HUES6 (cell line): ENCODE data around the gene VGLL3.

Source experiments
- H3K27ac ChIP-seq: 2 replicates; pipeline ENCODE4 v1.7.0; 2013; ENCODE audit warnings: low read depth, mild to moderate bottlenecking, low read length, inconsistent platforms
- H3K27me3 ChIP-seq: 2 replicates; pipeline ENCODE4 v1.6.1; 2013; ENCODE audit warnings: low read length; ENCODE audit not compliant: control insufficient read depth, insufficient read depth
- H3K36me3 ChIP-seq: 2 replicates; pipeline ENCODE4 v1.6.1; 2013; ENCODE audit warnings: low read length; ENCODE audit not compliant: control insufficient read depth, insufficient read depth
- H3K4me1 ChIP-seq: 2 replicates; pipeline ENCODE4 v1.6.1; 2013; ENCODE audit warnings: low read length; ENCODE audit not compliant: control insufficient read depth, insufficient read depth
- H3K4me3 ChIP-seq: 2 replicates; pipeline ENCODE4 v1.5.1; 2013; ENCODE audit warnings: low read depth, low read length
- H3K9ac ChIP-seq: one replicate; pipeline ENCODE4 v1.6.1; 2013; ENCODE audit warnings: mild to moderate bottlenecking, low read length
- H3K9me3 ChIP-seq: 2 replicates; pipeline ENCODE4 v1.6.1; 2013; ENCODE audit warnings: low read depth, low read length; ENCODE audit not compliant: control insufficient read depth, insufficient read depth

VGLL3 gene

DNA sequence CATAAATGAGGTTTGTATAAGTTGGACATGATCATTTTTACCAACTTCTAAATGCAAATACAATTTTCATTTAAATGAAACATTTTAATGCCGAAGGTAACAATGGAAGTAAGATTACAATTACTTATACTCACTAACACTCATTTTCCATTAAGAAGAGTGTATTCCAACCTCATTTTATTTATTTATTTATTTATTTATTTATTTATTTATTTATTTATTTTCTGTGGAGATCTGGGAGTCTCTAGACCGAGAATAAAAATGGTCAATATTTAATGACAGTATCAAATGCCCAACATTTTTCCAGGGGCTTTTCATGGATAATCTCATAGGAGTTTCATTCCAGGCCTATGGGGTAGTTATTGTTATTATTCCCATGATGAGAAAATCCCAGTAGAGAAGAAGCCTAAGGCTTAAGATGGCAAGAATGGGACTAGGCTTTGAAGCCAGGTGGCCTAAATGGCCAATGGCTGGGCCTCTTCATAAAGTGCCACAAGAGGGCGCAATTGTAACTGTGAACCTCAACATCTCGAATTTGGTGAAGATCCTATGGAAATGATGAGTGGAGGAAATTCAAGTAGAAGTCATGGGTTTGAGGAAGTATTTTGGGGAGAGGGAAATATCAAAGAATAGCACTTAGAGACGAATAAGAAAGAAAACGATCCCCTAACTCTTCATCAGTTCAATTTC, 21.3 kb downstream of the VGLL3 start:
- Histone ChIP-seq H3K9ac (no peak overlapping the region), H3K36me3 (0 out of 2 replicates have a peak, but pooled peaks cover 4% of the 10 kb centered on the region), H3K27ac (no peak overlapping the region), H3K9me3 (no peaks in the 10 kb centered on the region), H3K27me3 (no peaks in the 10 kb centered on the region), H3K4me3 (no peak overlapping the region), H3K4me1 (no peaks in the 10 kb centered on the region)

- Histone ChIP-seq H3K36me3 (0 out of 2 replicates have a peak, but pooled peaks cover 4% of the 10 kb centered on the region), H3K27me3 (no peaks in the 10 kb centered on the region), H3K4me1 (no peaks in the 10 kb centered on the region), H3K4me3 (no peak overlapping the region), H3K9ac (no peak overlapping the region), H3K27ac (no peak overlapping the region), H3K9me3 (no peaks in the 10 kb centered on the region)
These were observed 22.6 kb downstream of the VGLL3 start for GRCh38 chr3:86968244-86968932.

DNA sequence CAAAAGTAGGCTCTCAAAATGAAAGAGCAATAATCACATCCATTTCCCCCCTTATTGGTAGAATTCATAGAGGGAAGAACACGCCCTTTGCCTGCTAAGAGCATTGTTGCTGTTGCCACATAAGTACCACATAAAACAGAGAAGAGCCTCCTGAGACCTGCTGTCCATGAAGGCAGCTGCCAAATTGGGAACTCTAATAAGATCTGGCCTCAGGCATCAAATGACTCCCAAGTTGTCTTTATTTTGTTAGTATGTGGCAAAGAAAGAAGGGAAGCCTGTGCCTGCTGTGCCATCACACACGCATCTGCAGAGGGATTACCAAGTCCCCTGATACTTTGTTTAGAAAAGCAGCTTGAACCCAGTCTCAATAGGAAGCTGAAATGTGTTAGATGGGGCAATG, 23.9 kb downstream of the VGLL3 start:
- no peak overlapping the region for H3K27ac ChIP-seq
- no peak overlapping the region for H3K9ac ChIP-seq
- H3K4me1 ChIP-seq = no peaks in the 10 kb centered on the region
- 0 out of 2 replicates have a peak, but pooled peaks cover 4% of the 10 kb centered on the region for H3K36me3 ChIP-seq
- no peaks in the 10 kb centered on the region for H3K9me3 ChIP-seq
- no peaks in the 10 kb centered on the region for H3K27me3 ChIP-seq
- no peak overlapping the region for H3K4me3 ChIP-seq

GRCh38 chr3:86965166-86965565, 25.8 kb downstream of the VGLL3 start:
- Histone ChIP-seq H3K36me3 (0 out of 2 replicates have a peak, but pooled peaks cover 4% of the 10 kb centered on the region), H3K4me1 (no peaks in the 10 kb centered on the region), H3K27ac (no peak overlapping the region)

DNA sequence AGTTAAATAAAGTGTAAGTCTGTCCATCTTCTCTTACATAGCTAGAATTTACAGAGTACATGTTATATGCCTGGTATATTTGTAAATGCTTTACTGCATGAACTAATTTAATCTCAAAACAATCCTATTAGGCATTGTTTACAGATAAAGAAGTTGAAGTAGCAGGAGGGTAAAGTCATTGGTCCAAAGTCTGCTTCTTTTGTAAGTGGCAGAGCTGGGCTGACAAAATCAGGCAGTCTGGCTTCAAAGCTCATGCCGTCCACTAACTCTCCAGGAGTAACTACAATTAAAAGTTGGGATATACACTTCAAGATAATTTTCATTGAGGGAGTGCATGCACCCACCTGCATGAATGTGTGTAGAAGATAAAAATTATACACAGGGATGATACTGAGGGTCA, 27.3 kb downstream of the VGLL3 start:
- no peak overlapping the region for H3K27ac ChIP-seq

More at GRCh38 chr3:86965166-86965565, 25.8 kb downstream of the VGLL3 start:
- Histone ChIP-seq H3K9me3 (no peaks in the 10 kb centered on the region), H3K4me3 (no peak overlapping the region), H3K9ac (no peak overlapping the region), H3K27me3 (no peaks in the 10 kb centered on the region)

GRCh38 chr3:86961297-86961696, 29.7 kb downstream of the VGLL3 start:
- Histone ChIP-seq H3K4me3 (no peak overlapping the region), H3K9ac (no peak overlapping the region), H3K9me3 (no peaks in the 10 kb centered on the region), H3K4me1 (peaks cover 5% of the 10 kb centered on the region; the same call in 1 of the 2 replicates), H3K27me3 (no peaks in the 10 kb centered on the region), H3K27ac (no peak overlapping the region), H3K36me3 (no peaks in the 10 kb centered on the region)

More for the DNA sequence above, 27.3 kb downstream of the VGLL3 start:
- H3K4me1 ChIP-seq = peaks cover under 1% of the 10 kb centered on the region; the same call in 1 of the 2 replicates
- no peaks in the 10 kb centered on the region for H3K27me3 ChIP-seq
- no peaks in the 10 kb centered on the region for H3K9me3 ChIP-seq
- H3K4me3 ChIP-seq = no peak overlapping the region
- H3K9ac ChIP-seq = no peak overlapping the region
- 0 out of 2 replicates have a peak, but pooled peaks cover 2% of the 10 kb centered on the region for H3K36me3 ChIP-seq

DNA sequence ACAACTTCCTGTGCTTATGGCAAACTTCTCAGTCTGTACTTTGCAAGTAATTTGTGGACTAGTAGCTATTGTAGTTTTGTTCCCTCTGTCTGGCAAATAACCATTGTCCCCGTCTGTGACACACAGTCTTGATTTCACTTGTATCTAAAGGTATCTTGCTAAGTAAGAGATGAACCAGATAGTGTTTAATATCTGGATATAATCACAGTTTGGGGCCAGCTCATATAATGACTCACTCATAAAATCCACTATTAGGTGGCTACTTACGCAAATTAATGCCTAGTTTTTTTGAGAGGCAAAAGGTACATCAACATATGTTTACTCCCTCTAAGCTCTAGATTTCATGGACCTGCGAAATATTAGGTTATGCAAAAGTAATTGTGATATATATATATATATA, 30.4 kb downstream of the VGLL3 start:
- H3K27ac ChIP-seq = no peak overlapping the region
- H3K9ac ChIP-seq = no peak overlapping the region
- peaks cover 5% of the 10 kb centered on the region; the same call in 1 of the 2 replicates for H3K4me1 ChIP-seq
- H3K9me3 ChIP-seq = no peaks in the 10 kb centered on the region
- H3K27me3 ChIP-seq = no peaks in the 10 kb centered on the region
- H3K36me3 ChIP-seq = no peaks in the 10 kb centered on the region
- H3K4me3 ChIP-seq = no peak overlapping the region

DNA sequence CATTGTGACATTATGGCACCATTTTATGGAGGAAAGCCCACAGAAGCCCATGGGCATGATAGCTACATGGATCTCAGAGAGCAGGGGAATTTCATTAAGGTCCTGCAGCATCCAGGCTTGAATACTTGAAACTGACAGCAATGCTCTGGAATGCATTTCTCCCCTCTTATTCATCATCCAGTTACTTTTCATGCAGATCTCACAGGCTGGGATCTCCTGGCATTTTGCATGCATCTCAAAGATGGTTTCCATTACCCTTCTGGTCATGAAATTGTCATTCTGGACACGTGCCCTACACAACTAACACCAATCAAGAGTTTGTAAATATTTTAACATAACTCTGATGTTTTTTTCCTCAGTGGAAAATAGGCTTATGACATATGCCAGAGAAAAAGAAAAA, 32.4 kb downstream of the VGLL3 start:
- no peak overlapping the region for H3K27ac ChIP-seq
- H3K4me1 ChIP-seq = peaks cover 5% of the 10 kb centered on the region; the same call in 1 of the 2 replicates
- H3K4me3 ChIP-seq = no peak overlapping the region

DNA sequence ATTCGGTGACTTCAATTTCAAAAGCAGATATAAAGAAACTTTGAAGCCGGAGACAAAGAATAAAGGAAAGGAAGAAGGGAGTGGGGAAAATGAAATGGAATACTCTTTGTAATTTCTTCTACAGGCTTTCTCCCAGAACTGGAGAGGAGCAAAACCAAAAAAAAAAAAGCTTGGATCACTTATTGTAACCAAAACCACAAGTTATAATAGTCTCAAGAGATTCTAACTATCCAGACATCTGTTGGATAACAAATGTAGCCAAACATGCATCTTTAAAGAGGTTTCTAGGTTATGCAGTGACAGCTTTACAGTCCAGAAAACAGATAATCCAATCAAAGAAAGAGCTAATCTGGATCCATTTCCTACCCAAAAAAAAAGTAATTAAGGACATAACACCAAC, 36.2 kb downstream of the VGLL3 start:
- H3K9me3 ChIP-seq = no peaks in the 10 kb centered on the region
- H3K4me1 ChIP-seq = peaks cover 5% of the 10 kb centered on the region; the same call in 1 of the 2 replicates
- no peak overlapping the region for H3K27ac ChIP-seq
- H3K36me3 ChIP-seq = no peaks in the 10 kb centered on the region
- H3K9ac ChIP-seq = no peak overlapping the region
- H3K27me3 ChIP-seq = no peaks in the 10 kb centered on the region
- no peak overlapping the region for H3K4me3 ChIP-seq

More for the DNA sequence above, 32.4 kb downstream of the VGLL3 start:
- Histone ChIP-seq H3K9ac (no peak overlapping the region), H3K27me3 (no peaks in the 10 kb centered on the region), H3K36me3 (no peaks in the 10 kb centered on the region), H3K9me3 (no peaks in the 10 kb centered on the region)

GRCh38 chr3:86954226-86954625, 36.7 kb downstream of the VGLL3 start:
- Histone ChIP-seq H3K4me3 (no peak overlapping the region), H3K9me3 (no peaks in the 10 kb centered on the region), H3K27me3 (no peaks in the 10 kb centered on the region), H3K27ac (no peak overlapping the region), H3K4me1 (peaks cover 5% of the 10 kb centered on the region; the same call in 1 of the 2 replicates), H3K36me3 (no peaks in the 10 kb centered on the region), H3K9ac (no peak overlapping the region)

- no peaks in the 10 kb centered on the region for H3K9me3 ChIP-seq
- peaks cover 5% of the 10 kb centered on the region; the same call in 1 of the 2 replicates for H3K4me1 ChIP-seq
- H3K36me3 ChIP-seq = no peaks in the 10 kb centered on the region
- no peak overlapping the region for H3K27ac ChIP-seq
- no peaks in the 10 kb centered on the region for H3K27me3 ChIP-seq
- no peak overlapping the region for H3K4me3 ChIP-seq
- no peak overlapping the region for H3K9ac ChIP-seq
These were observed 39.6 kb downstream of the VGLL3 start for GRCh38 chr3:86951322-86951721.
